ENCODE measurements around the gene SPDYA. TPM values are rescaled to one million over a fixed set of nuclear protein-coding genes. Genes with fewer than 3 reads are reported as not detected.

Gene SPDYA
- total and polyA plus RNA-seq, 2 of the 4 experiments (the other 2 are of a cell fraction) = not detected

DNA sequence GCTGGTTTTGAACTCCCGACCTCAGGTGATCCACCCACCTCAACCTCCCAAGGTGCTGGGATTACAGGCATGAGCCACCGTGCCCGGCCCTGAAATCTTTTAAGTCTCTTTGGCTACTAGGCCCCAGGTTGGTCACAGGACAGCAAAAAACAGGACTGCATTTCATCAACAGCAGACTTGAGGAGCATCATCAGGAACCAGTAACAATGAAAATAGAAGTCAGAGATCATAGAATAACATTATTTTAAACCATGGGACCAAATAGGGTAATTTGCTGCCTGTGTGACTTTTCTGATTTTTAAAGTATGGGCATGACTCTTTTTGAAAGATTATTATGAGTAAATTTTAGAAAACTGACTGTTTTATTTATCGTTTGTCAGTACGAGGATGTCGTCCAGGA is 34.2 kb upstream of the SPDYA start:
- no peak overlapping the region for H3K4me2 ChIP-seq (ENCODE audit: low read depth, low read length)
- no peak overlapping the region for H2BK5ac ChIP-seq (ENCODE audit: low read depth, low read length, poor library complexity, severe bottlenecking)
- H2BK20ac ChIP-seq (ENCODE audit: low read depth, low read length) = no peak overlapping the region
- peaks cover 16 to 60% of the 10 kb centered on the region in 2 experiments for H3K79me1 ChIP-seq (ENCODE audit: low read depth in 1 of 2, low read length in 2 of 2)
- no peak overlapping the region for H2AK9ac ChIP-seq (replicated peaks; ENCODE audit: low read depth, low read length, poor library complexity)
- H3K9me1 ChIP-seq (ENCODE audit: insufficient read depth, low read length) = peaks cover 4% of the 10 kb centered on the region; the same call in 1 of the 2 replicates
- no peak overlapping the region for H3K4me3 ChIP-seq (ENCODE audit: insufficient read depth, low read depth, low read length)
- intact Hi-C loops (cut with micrococcal nuclease) = loop anchor here (2.0 kb wide), 1 partner anchor 14 kb away; no protein-coding TSS in a partner anchor
- H3K4ac ChIP-seq (ENCODE audit: low read depth, low read length) = no peak overlapping the region
- peaks cover 59% of the 10 kb centered on the region for H4K20me1 ChIP-seq (ENCODE audit: insufficient read depth, low read length)
- H3K9me3 ChIP-seq (ENCODE audit: control insufficient read depth, insufficient read depth, low read length) = no peaks in the 10 kb centered on the region
- no peak overlapping the region for H4K91ac ChIP-seq (ENCODE audit: insufficient read depth, low read depth, low read length)
- dilution Hi-C loops (cut with HindIII; ENCODE audit: low sequenced_read_pairs, unreplicated experiment) = no loop called here
- TF ChIP-seq, protein P1, sequence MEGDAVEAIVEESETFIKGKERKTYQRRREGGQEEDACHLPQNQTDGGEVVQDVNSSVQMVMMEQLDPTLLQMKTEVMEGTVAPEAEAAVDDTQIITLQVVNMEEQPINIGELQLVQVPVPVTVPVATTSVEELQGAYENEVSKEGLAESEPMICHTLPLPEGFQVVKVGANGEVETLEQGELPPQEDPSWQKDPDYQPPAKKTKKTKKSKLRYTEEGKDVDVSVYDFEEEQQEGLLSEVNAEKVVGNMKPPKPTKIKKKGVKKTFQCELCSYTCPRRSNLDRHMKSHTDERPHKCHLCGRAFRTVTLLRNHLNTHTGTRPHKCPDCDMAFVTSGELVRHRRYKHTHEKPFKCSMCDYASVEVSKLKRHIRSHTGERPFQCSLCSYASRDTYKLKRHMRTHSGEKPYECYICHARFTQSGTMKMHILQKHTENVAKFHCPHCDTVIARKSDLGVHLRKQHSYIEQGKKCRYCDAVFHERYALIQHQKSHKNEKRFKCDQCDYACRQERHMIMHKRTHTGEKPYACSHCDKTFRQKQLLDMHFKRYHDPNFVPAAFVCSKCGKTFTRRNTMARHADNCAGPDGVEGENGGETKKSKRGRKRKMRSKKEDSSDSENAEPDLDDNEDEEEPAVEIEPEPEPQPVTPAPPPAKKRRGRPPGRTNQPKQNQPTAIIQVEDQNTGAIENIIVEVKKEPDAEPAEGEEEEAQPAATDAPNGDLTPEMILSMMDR (conservative IDR thresholded peaks at IDR 0.05; ENCODE audit: low read depth, low read length) = no peak
- no peak for TF ChIP-seq MXI1 (IDR thresholded peaks at IDR 0.05; ENCODE audit: borderline replicate concordance, low read depth, low read length)
- TF ChIP-seq RAD21 (IDR thresholded peaks at IDR 0.05; ENCODE audit: low read length) = no peak
- TF ChIP-seq CHD1 (IDR thresholded peaks at IDR 0.05; ENCODE audit: low read depth, low read length) = no peak
- TF ChIP-seq, protein P2, sequence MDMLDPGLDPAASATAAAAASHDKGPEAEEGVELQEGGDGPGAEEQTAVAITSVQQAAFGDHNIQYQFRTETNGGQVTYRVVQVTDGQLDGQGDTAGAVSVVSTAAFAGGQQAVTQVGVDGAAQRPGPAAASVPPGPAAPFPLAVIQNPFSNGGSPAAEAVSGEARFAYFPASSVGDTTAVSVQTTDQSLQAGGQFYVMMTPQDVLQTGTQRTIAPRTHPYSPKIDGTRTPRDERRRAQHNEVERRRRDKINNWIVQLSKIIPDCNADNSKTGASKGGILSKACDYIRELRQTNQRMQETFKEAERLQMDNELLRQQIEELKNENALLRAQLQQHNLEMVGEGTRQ (IDR thresholded peaks at IDR 0.05; ENCODE audit: low read depth, low read length) = no peak
- no peak for TF ChIP-seq RCOR1 (IDR thresholded peaks at IDR 0.05; ENCODE audit: insufficient replicate concordance, low read length)
- no peak for TF ChIP-seq POLR2A (IDR thresholded peaks at IDR 0.05; ENCODE audit: low read depth, low read length)
- TF ChIP-seq BHLHE40 (IDR thresholded peaks at IDR 0.05; ENCODE audit: low read depth, low read length) = no peak
- no peak for TF ChIP-seq SMC3 (IDR thresholded peaks at IDR 0.05; ENCODE audit: low read depth, low read length)
- no peak for TF ChIP-seq CEBPB (IDR thresholded peaks at IDR 0.05; ENCODE audit: low read depth, low read length)
- no peak for TF ChIP-seq RFX5 (IDR thresholded peaks at IDR 0.05; ENCODE audit: low read depth, low read length)
- TF ChIP-seq MAZ (IDR thresholded peaks at IDR 0.05; ENCODE audit: borderline replicate concordance, low read depth, low read length) = no peak
- no peak for TF ChIP-seq NFE2L2 (IDR thresholded peaks at IDR 0.05; ENCODE audit: low read depth, low read length)
- H3K9ac ChIP-seq (ENCODE audit: low read depth, low read length) = no peak overlapping the region
- no peak overlapping the region for H2AK5ac ChIP-seq (ENCODE audit: low read depth, low read length)
- H2BK120ac ChIP-seq (ENCODE audit: low read depth, low read length) = no peak overlapping the region
- H3K27me3 ChIP-seq (ENCODE audit: control insufficient read depth, insufficient read depth, low read length) = no peaks in the 10 kb centered on the region
- no peak overlapping the region for H3K18ac ChIP-seq (ENCODE audit: low read depth, low read length)
- in situ Hi-C loops (cut with MboI; ENCODE audit: low sequenced_read_pairs) = no loop called here
- ChIA-PET CTCF (no interaction called here), POLR2A (ENCODE audit: unreplicated experiment) (no interaction called here)
- ATAC-seq (ENCODE audit: low read depth) (no peak), DNase-seq (no peak)
- H4K5ac ChIP-seq (ENCODE audit: low read depth, low read length) = no peak overlapping the region
- H3K56ac ChIP-seq (ENCODE audit: extremely low read depth, insufficient read depth, low read length) = no peak overlapping the region
- peaks cover 18% of the 10 kb centered on the region for H3K36me3 ChIP-seq (ENCODE audit: control insufficient read depth, insufficient read depth, low read length)
- no peak overlapping the region for H2BK15ac ChIP-seq (ENCODE audit: low read depth, low read length)
- no peak overlapping the region for H3K14ac ChIP-seq (replicated peaks; ENCODE audit: low read depth, low read length)
- H3K27ac ChIP-seq (ENCODE audit: insufficient read depth, low read length) = no peak overlapping the region
- no TSS peak for BruUV-seq (replicated peaks)
- no peaks in the 10 kb centered on the region for H3K4me1 ChIP-seq (ENCODE audit: control insufficient read depth, insufficient read depth, low read length)
- WGBS, 2 experiments (ENCODE audit: extremely low coverage in 2 of 2, insufficient read length in 1 of 2) = 100% methylated on average over 2 of the region's 6 CpGs; no CpG with 5 or more reads in 1 of the 2 experiments
- H2AFZ ChIP-seq (replicated peaks; ENCODE audit: low read length, poor library complexity) = no peak overlapping the region
- no peak overlapping the region for H3K23ac ChIP-seq (ENCODE audit: low read depth, low read length)
- no peak overlapping the region for H4K8ac ChIP-seq (ENCODE audit: low read depth in 2 of 2, low read length in 2 of 2)
